LNCaP clone FGC (cell line): ENCODE data around the gene LTA.
"Not testable (repeated sequence)": the region's sequence is repeated elsewhere in the genome, so short reads cannot be mapped to it uniquely, and the experiment has no call there.

ENCODE experiments used
- DNase-seq: peaks from one replicate; pipeline ENCODE4 v3.0.0-alpha.2; 2011; ENCODE audit warnings: low read depth
- H3K4me3 ChIP-seq: 2 replicates; pipeline ENCODE4 v1.5.1; 2011; ENCODE audit warnings: mild to moderate bottlenecking, low read depth, low read length, control low read depth
- CTCF ChIP-seq: IDR thresholded peaks from 2 replicates; pipeline ENCODE4 v1.5.1; 2012; ENCODE audit warnings: mild to moderate bottlenecking; ENCODE audit not compliant: control insufficient read depth, insufficient read depth; ENCODE audit errors: extremely low read depth

LTA gene

GRCh38 chr6:31548544-31548873 is 23.6 kb upstream of the LTA start:
- no peak for DNase-seq
- no peak for TF ChIP-seq CTCF
- H3K4me3 ChIP-seq = peak overlapping the region; percentile 60

GRCh38 chr6:31551371-31551770 is 20.7 kb upstream of the LTA start:
- not testable (repeated sequence) for H3K4me3 ChIP-seq, DNase-seq
- 0 out of 2 replicates have a peak, but pooled peaks have one; percentile 11 for TF ChIP-seq CTCF

- no peak for TF ChIP-seq CTCF
- no peak overlapping the region for H3K4me3 ChIP-seq
- no peak for DNase-seq
Observed at GRCh38 chr6:31556307-31556706, 15.8 kb upstream of the LTA start.

GRCh38 chr6:31557443-31558317 is 14.4 kb upstream of the LTA start:
- TF ChIP-seq CTCF = no peak
- H3K4me3 ChIP-seq = no peak overlapping the region
- no peak for DNase-seq

GRCh38 chr6:31558318-31558625 is 13.8 kb upstream of the LTA start:
- no peak for DNase-seq
- TF ChIP-seq CTCF = no peak
- H3K4me3 ChIP-seq = no peak overlapping the region

- DNase-seq = no peak
- no peak overlapping the region for H3K4me3 ChIP-seq
Observed at GRCh38 chr6:31558631-31559500, 13.2 kb upstream of the LTA start.

More at GRCh38 chr6:31558631-31559500, 13.2 kb upstream of the LTA start:
- no peak for TF ChIP-seq CTCF
